Eye (tissue), 1 donor: ENCODE results near the gene SKIDA1.

Experiments used
- DNase-seq: peaks from one replicate; pipeline ENCODE4 v3.0.0-alpha.2; 2015

SKIDA1 gene

DNA sequence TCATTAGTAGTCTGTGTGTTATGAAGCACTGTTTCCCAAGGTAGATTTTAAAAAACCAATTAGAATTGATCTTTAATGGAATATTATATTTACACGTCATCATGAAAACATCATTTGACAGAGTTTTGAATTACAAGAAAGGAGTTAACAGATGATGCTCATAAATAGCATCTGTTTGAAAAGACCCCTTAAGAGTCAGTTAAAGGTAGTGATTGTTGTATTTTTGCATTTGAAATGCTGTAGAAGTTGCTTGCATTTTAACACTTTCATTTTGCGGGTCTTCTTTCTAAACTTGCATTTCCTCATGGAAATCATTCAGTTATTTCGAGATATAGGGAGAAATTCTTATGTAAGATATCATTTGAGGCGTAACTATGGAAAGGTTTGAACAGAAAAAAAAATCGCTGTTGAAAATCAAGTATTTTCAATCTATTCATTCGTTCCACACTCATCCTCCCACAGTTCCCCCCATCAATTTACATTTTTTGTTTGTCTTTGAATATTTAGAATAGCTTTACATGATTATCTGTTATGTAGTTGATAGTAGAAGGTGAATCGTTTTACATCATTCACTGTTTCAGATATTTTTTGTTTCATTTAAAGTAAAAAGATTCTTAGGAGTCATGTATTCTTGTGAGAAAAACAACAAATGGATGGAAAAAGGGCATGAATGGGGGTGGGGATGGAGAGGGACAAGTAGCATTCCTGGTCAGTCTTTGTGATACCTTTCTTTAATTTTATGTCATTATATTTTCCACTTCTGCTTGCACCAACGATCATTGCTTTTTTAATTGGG, 3.0 kb upstream of the SKIDA1 start:
- DNase-seq = peak; percentile 83

- DNase-seq = peak; percentile 88
These were observed 2.2 kb upstream of the SKIDA1 start for GRCh38 chr10:21527598-21528235.

GRCh38 chr10:21526860-21527597, 1.5 kb upstream of the SKIDA1 start:
- peak; percentile 86 for DNase-seq

GRCh38 chr10:21526188-21526859, 842 bp upstream of the SKIDA1 start:
- peak; percentile 96 for DNase-seq

GRCh38 chr10:21524526-21525366, 736 bp downstream of the SKIDA1 start:
- peak; percentile 90 for DNase-seq

DNA sequence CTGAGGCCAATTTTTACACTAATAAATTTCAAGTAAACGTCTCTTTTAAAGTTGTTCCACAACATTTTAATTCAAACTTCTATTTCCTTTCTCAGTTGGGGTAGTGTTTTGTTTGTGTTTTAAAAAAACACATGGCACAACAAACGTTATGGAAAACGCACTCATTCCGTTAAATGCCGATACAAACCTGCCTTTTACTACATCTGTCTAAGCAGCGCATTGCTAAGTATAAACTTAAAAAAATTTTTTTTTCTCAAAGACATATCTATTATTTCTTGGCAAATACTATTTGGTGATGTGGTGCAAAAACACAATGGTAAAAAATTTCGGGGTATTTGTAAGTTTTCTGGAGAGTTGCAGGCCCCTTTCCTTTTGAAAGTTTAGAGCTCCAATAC, 1.4 kb downstream of the SKIDA1 start:
- DNase-seq = no peak

DNA sequence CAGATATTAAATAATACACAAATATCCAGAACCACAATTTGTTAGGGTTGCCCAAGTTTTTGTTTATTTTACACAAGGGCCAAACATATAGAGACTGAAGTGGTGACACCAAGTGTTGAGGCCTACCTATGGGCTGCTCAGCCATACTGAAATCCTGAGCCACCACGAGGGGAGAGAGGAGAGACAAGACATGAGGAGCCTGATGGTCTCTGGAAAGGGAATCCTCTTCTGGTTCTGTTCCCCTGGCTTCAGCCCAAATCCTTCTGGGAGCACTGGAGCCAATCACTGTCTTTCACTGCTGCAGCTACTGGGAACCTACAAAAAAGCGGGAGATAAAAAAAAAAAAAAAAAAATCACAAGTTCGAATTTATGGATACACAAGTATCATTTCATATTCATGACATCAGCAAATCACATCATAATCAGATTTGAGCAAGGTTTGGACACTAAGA, 1.9 kb downstream of the SKIDA1 start:
- DNase-seq = peak; percentile 86

DNA sequence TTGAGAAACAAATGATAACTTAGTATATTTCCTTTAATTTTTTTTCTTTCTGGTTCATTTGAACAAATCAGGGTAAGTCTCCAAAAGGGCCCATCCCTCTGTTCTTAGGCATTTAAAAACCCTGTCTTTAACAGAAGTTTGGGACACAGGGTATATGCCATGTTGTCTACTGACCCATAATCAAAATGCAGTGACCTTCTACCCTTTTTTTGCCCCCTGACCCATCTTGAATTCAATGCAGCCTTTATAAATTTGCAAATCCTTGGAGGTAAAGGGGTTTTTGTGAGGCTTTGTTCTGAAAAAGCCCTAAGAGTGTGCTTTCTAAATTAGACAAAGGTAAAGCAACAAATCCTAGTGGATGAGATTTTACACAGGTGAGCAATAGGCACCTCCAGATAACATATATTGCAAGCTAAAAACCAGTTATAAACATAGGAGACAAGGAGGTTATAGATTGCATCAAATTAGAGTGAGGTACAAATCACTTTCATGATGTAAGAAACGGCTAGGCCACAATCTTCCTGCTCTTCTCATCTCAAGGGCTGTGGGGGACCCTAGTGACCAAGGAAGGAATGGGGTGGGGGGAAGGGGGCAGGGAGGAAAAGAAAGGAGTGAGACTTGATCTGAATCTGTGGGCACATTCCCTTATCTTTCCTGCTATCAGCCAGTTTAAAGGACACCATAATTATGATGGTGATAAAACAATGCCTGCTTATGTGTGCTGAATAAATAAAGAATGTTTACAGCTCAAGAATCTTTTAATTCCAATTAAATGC, 2.7 kb downstream of the SKIDA1 start:
- DNase-seq = peak; percentile 69

GRCh38 chr10:21521751-21522533, 3.5 kb downstream of the SKIDA1 start:
- peak; percentile 72 for DNase-seq

GRCh38 chr10:21520949-21521348, 4.5 kb downstream of the SKIDA1 start:
- peak; percentile 85 for DNase-seq

GRCh38 chr10:21520509-21520908, 5.0 kb downstream of the SKIDA1 start:
- DNase-seq = peak; percentile 62

DNA sequence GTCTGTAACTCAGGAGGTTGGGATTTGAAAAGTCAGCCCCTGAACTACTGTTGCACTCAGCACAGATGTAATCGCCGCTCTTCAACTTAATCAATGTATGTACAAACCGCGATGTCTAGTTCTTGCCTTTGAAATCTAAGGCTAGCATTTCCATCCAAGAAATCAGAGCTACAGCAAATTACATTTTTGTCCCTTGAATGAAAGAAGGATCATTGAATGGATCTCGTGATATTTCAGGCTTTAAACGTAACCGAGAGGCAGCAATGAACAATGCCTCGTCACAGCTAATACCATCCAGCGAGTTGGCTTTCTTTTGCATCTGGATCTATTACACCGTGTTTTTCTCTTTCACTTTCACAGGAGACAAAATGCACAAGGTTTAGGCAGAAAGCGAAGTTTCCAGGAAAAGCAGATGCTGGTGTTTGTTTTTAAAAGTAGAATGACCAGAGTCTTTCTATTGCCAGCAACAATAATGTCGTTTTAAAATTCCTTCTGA, 5.5 kb downstream of the SKIDA1 start:
- DNase-seq = peak; percentile 92

DNA sequence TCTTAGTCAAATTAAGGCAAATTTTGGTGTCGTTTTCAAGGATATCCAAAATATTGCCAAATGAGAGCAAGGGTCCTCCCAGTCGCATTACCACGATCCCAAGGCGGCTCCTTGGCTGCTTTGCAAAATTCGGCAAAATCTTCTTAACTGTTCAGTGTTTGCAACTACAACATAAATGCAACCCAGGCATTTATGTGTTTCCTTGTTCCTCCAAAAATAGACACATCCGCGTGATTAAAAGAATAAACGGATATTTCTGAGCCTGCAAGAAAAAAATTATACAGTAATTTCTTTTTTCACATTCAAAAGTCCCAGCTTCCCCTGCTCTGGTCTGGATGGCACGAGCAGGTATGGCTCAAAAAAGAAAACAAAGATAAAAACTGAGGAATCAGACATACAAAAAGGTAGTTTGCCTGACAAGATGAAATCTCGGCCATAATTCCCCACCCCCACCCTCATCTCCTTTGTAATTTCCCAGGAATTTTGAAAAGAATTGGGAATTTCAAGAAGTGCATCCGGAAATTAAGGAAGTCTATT, 6.0 kb downstream of the SKIDA1 start:
- no peak for DNase-seq

GRCh38 chr10:21518641-21519396, 6.7 kb downstream of the SKIDA1 start:
- peak; percentile 82 for DNase-seq

GRCh38 chr10:21518149-21518640, 7.3 kb downstream of the SKIDA1 start:
- peak; percentile 94 for DNase-seq

GRCh38 chr10:21517134-21518031, 8.1 kb downstream of the SKIDA1 start:
- DNase-seq = peak; percentile 87

DNA sequence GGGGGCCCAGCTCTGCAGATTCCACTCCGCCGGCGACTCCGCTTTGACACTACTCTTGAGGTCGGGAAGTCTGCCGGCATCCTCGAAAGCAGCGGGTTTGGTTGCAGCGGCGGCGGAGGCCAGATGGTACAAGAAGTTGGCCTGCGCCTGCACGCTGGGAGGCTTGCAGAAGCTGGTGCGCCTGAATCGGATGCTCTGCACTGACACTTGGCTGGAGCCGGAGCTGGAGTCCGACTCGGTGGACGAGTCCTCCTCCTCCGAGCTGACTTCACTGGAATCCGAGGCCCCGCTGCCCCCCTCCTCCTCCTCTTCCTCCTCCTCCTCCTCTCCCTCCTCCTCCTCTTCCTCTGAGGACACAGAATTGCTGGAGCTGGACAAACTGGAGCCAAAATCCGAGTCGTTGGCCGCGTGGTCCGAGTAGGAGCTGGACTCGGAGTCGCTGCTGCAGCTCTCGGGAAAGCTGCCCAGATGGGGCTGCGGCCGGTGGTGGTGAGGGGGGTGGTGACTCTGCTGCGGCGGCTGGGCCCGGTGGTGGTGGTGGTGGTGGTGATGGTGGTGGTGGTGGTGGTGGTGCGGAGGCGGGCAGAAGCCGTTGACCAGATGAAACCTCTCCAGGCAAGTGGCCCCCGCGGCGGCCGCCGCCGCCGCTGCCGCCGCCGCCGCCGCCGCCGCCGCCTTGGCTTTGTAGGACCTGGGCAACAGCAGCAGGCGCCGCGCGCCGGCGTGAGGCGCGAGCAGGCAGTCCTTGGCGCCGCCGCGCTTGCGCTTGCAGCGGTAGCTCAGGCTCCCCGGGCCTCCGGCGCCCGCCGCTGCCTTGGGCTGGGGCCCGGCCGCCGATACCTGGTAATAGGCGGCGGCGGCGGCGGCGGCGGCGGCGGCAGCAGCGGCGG, 9.0 kb downstream of the SKIDA1 start:
- DNase-seq = no peak
